ENCODE data around the gene MBP. TPM values are rescaled to one million over a fixed set of nuclear protein-coding genes. Genes with fewer than 3 reads are reported as not detected.

MBP gene
- total and polyA plus RNA-seq, 2 experiments from 2014 or later = 18.4 to 22.9 TPM

DNA sequence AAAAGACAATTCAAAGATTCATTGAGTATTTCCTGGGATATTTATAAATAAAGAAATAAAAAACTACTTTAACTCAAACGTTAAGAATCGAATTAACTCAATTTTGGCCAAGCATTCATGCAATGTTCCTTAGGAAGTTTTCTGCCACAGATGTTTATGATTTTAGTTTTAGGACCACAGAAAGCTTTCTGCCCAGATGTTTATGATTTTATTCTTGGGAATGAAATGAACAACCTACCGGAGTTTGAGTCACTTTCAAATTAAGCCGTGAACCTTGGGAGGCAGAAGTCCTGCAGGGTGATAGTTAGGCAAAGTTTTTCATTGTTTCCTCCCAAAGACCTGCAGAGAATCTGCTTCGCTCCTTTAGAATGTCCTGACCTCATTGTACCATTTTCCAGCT, 34.7 kb upstream of the MBP start:
- TF ChIP-seq STAT1 (IDR thresholded peaks at IDR 0.05; ENCODE audit: unreplicated experiment) (no peak), EZH2phosphoT487 (IDR thresholded peaks at IDR 0.05; ENCODE audit: unreplicated experiment) (no peak), ZNF114 (CRISPR knock-in tag; IDR thresholded peaks at IDR 0.05) (no peak)
- TF ChIP-seq, protein P1, sequence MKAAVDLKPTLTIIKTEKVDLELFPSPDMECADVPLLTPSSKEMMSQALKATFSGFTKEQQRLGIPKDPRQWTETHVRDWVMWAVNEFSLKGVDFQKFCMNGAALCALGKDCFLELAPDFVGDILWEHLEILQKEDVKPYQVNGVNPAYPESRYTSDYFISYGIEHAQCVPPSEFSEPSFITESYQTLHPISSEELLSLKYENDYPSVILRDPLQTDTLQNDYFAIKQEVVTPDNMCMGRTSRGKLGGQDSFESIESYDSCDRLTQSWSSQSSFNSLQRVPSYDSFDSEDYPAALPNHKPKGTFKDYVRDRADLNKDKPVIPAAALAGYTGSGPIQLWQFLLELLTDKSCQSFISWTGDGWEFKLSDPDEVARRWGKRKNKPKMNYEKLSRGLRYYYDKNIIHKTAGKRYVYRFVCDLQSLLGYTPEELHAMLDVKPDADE (IDR thresholded peaks at IDR 0.05) = no peak
- no peaks in the 10 kb centered on the region for H3K79me2 ChIP-seq (replicated peaks; ENCODE audit: insufficient read depth)
- DNase-seq (ENCODE audit: low spot score) = no peak
- no peaks in the 10 kb centered on the region for H3K27me3 ChIP-seq (ENCODE audit: insufficient read depth)
- no peaks in the 10 kb centered on the region for H3K36me3 ChIP-seq (ENCODE audit: insufficient read depth)
- H3K27me3 Mint-ChIP-seq (ENCODE audit: insufficient read depth, low read depth, poor library complexity) = peaks cover 7% of the 10 kb centered on the region
- no peaks in the 10 kb centered on the region for H3K9me3 Mint-ChIP-seq
- no peak overlapping the region for H3K27ac ChIP-seq (ENCODE audit: low read depth)
- H3K4me2 ChIP-seq = no peak overlapping the region
- no peaks in the 10 kb centered on the region for H3F3A ChIP-seq (replicated peaks; ENCODE audit: low read depth)
- H3K4me1 ChIP-seq (ENCODE audit: insufficient read depth) = peaks cover 11% of the 10 kb centered on the region
- H3K4me3 ChIP-seq = no peak overlapping the region
- H2AFZ ChIP-seq = peak overlapping the region; percentile 83
- peak; percentile 28; the same call in 2 of the 3 replicates for ATAC-seq
- H3K4me3 Mint-ChIP-seq = no peak overlapping the region
- H3K36me3 Mint-ChIP-seq (ENCODE audit: low read depth) = no peaks in the 10 kb centered on the region
- no peak overlapping the region for H3K27ac Mint-ChIP-seq
- peaks cover 52% of the 10 kb centered on the region for H3K4me1 Mint-ChIP-seq
- H3K9me2 ChIP-seq (ENCODE audit: insufficient read depth) = no peaks in the 10 kb centered on the region
- no peaks in the 10 kb centered on the region for H4K20me1 ChIP-seq (replicated peaks; ENCODE audit: insufficient read depth)

- DNase-seq (ENCODE audit: low spot score) (no peak), ATAC-seq (no peak)
- Histone ChIP-seq H2AFZ (no peak overlapping the region), H4K20me1 (replicated peaks; ENCODE audit: insufficient read depth) (no peaks in the 10 kb centered on the region), H3K27me3 (ENCODE audit: insufficient read depth) (no peaks in the 10 kb centered on the region), H3K4me2 (no peak overlapping the region), H3F3A (replicated peaks; ENCODE audit: low read depth) (no peaks in the 10 kb centered on the region), H3K79me2 (replicated peaks; ENCODE audit: insufficient read depth) (no peaks in the 10 kb centered on the region), H3K4me3 (no peak overlapping the region), H3K27ac (ENCODE audit: low read depth) (no peak overlapping the region), H3K4me1 (ENCODE audit: insufficient read depth) (peaks cover 18% of the 10 kb centered on the region), H3K9me2 (ENCODE audit: insufficient read depth) (no peaks in the 10 kb centered on the region), H3K36me3 (ENCODE audit: insufficient read depth) (no peaks in the 10 kb centered on the region)
- peaks cover 60% of the 10 kb centered on the region for H3K4me1 Mint-ChIP-seq
- H3K4me3 Mint-ChIP-seq = no peak overlapping the region
- no peaks in the 10 kb centered on the region for H3K9me3 Mint-ChIP-seq
- no peak overlapping the region for H3K27ac Mint-ChIP-seq
- H3K27me3 Mint-ChIP-seq (ENCODE audit: insufficient read depth, low read depth, poor library complexity) = peaks cover 7% of the 10 kb centered on the region
- H3K36me3 Mint-ChIP-seq (ENCODE audit: low read depth) = no peaks in the 10 kb centered on the region
- TF ChIP-seq ZNF114 (CRISPR knock-in tag; IDR thresholded peaks at IDR 0.05) = no peak
- TF ChIP-seq EZH2phosphoT487 (IDR thresholded peaks at IDR 0.05; ENCODE audit: unreplicated experiment) = no peak
- TF ChIP-seq, protein P1 (IDR thresholded peaks at IDR 0.05) = no peak
- TF ChIP-seq CREB1 (CRISPR knock-in tag; IDR thresholded peaks at IDR 0.05; ENCODE audit: low read depth) = no peak
- TF ChIP-seq, protein P2, sequence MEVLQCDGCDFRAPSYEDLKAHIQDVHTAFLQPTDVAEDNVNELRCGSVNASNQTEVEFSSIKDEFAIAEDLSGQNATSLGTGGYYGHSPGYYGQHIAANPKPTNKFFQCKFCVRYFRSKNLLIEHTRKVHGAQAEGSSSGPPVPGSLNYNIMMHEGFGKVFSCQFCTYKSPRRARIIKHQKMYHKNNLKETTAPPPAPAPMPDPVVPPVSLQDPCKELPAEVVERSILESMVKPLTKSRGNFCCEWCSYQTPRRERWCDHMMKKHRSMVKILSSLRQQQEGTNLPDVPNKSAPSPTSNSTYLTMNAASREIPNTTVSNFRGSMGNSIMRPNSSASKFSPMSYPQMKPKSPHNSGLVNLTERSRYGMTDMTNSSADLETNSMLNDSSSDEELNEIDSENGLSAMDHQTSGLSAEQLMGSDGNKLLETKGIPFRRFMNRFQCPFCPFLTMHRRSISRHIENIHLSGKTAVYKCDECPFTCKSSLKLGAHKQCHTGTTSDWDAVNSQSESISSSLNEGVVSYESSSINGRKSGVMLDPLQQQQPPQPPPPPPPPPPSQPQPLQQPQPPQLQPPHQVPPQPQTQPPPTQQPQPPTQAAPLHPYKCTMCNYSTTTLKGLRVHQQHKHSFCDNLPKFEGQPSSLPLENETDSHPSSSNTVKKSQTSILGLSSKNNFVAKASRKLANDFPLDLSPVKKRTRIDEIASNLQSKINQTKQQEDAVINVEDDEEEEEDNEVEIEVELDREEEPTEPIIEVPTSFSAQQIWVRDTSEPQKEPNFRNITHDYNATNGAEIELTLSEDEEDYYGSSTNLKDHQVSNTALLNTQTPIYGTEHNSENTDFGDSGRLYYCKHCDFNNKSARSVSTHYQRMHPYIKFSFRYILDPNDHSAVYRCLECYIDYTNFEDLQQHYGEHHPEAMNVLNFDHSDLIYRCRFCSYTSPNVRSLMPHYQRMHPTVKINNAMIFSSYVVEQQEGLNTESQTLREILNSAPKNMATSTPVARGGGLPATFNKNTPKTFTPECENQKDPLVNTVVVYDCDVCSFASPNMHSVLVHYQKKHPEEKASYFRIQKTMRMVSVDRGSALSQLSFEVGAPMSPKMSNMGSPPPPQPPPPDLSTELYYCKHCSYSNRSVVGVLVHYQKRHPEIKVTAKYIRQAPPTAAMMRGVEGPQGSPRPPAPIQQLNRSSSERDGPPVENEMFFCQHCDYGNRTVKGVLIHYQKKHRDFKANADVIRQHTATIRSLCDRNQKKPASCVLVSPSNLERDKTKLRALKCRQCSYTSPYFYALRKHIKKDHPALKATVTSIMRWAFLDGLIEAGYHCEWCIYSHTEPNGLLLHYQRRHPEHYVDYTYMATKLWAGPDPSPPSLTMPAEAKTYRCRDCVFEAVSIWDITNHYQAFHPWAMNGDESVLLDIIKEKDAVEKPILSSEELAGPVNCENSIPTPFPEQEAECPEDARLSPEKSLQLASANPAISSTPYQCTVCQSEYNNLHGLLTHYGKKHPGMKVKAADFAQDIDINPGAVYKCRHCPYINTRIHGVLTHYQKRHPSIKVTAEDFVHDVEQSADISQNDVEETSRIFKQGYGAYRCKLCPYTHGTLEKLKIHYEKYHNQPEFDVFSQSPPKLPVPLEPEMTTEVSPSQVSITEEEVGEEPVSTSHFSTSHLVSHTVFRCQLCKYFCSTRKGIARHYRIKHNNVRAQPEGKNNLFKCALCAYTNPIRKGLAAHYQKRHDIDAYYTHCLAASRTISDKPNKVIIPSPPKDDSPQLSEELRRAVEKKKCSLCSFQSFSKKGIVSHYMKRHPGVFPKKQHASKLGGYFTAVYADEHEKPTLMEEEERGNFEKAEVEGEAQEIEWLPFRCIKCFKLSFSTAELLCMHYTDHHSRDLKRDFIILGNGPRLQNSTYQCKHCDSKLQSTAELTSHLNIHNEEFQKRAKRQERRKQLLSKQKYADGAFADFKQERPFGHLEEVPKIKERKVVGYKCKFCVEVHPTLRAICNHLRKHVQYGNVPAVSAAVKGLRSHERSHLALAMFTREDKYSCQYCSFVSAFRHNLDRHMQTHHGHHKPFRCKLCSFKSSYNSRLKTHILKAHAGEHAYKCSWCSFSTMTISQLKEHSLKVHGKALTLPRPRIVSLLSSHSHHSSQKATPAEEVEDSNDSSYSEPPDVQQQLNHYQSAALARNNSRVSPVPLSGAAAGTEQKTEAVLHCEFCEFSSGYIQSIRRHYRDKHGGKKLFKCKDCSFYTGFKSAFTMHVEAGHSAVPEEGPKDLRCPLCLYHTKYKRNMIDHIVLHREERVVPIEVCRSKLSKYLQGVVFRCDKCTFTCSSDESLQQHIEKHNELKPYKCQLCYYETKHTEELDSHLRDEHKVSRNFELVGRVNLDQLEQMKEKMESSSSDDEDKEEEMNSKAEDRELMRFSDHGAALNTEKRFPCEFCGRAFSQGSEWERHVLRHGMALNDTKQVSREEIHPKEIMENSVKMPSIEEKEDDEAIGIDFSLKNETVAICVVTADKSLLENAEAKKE (CRISPR knock-in tag; IDR thresholded peaks at IDR 0.05) = no peak
- no peak for TF ChIP-seq STAT1 (IDR thresholded peaks at IDR 0.05; ENCODE audit: unreplicated experiment)
- no peak for TF ChIP-seq ZNF331 (CRISPR knock-in tag; IDR thresholded peaks at IDR 0.05; ENCODE audit: low read depth)
- TF ChIP-seq POLR2AphosphoS5 (IDR thresholded peaks at IDR 0.05; ENCODE audit: low read depth) = no peak
- TF ChIP-seq CTCF (conservative IDR thresholded peaks at IDR 0.05; ENCODE audit: low read depth in 2 of 2) = no peak
- TF ChIP-seq NANOG (IDR thresholded peaks at IDR 0.05; ENCODE audit: borderline replicate concordance) = no peak
- no peak for TF ChIP-seq JUNB (IDR thresholded peaks at IDR 0.05; ENCODE audit: unreplicated experiment)
Observed at GRCh38 chr18:77166523-77166922, 33.9 kb upstream of the MBP start.

All from GM23338 (cell line).